Activated CD4-positive, alpha-beta T cell treated with anti-CD3 and anti-CD28 coated beads, Interleukin-2, amount 50 U/mL, for 4 hours (primary cell): Measurements from ENCODE around the gene ARPC5L.
"Not testable (repeated sequence)": the region's sequence is repeated elsewhere in the genome, so short reads cannot be mapped to it uniquely, and the experiment has no call there.

Experiments used
- DNase-seq, 2 experiments: peaks; one replicate each; pipeline ENCODE4 v3.0.0-alpha.2; 2020

ARPC5L gene

GRCh38 chr9:124861342-124862229, at the start of gene ARPC5L, which contains the start of gene RPL35:
ARPC5L (plus strand) TSS chr9:124862130; CDS start chr9:124869291, 7,161 bp downstream.
RPL35 (minus strand) TSS chr9:124861957; CDS start chr9:124861912, 45 bp downstream.
- DNase-seq, result peak; percentile 94 to 95

- DNase-seq, result no peak
Observed at GRCh38 chr9:124812441-124812876, 49.5 kb upstream of the ARPC5L start.

DNA sequence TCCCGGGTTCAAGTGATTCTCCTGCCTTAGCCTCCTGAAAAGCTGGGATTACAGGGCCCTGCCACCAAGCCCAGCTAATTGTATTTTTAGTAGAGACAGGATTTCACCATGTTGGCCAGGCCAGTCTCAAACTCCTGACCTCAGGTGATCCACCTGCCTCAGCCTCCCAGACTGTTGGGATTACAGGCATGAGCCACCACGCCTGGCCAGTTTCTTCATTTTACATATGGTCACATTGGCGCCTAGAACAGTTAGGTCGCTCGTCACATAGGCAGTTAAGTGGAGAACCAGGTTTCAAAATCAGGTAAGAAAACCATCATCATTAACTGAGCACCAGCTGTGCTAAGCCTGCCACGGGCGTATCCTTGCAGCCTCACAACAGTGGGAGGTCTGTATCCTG, 48.9 kb upstream of the ARPC5L start:
- DNase-seq, result no peak

- DNase-seq, result no peak
Observed at GRCh38 chr9:124813501-124814163, 48.3 kb upstream of the ARPC5L start.

GRCh38 chr9:124814164-124814535, 47.8 kb upstream of the ARPC5L start:
- no peak for DNase-seq

- DNase-seq, result no peak
Observed at GRCh38 chr9:124815601-124816000, 46.3 kb upstream of the ARPC5L start.

GRCh38 chr9:124818431-124819281, 43.3 kb upstream of the ARPC5L start:
- no peak for DNase-seq

- no peak for DNase-seq
Observed at GRCh38 chr9:124820698-124821623, 41.0 kb upstream of the ARPC5L start.

DNA sequence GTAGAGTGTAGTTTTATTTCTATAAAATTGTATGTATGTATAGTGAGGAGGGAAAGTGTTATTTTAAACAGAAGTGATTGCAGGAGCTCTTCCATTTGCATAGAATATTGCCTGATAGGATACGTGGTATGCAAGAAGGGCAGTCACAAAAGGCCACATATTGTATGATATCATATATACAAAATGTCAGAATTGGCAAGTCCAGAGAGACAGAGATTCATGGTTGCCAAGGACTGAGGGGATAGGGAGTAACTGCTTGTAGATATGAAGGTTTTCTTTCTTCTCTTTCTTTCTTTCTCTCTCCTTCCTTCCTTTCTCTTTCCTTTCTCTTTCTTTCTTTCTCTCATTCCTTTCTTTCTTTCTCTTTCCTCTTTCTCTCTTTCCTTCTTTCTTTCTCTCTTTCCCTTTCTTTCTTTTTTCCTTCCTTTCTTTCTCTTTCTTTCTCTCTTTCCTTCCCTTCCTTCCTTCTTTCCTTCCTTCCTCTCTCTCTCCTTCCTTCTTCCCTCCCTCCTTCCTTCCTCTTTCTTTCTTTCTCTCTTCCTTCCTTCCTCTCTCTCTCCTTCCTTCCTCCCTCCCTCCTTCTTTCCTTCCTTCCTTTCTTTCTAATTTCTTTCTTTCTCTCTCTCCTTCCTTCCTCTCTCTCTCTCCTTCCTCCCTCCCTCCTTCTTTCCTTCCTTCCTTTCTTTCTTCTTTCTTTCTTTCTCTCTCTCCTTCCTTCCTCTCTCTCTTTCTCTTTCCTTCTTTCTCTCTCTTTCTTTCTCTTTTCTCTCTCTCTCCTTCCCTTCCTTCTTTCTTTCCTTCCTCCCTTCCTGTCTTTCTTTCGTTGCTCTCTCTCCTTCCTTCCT, 33.2 kb upstream of the ARPC5L start:
- DNase-seq, result no peak

- no peak for DNase-seq
Observed at GRCh38 chr9:124829334-124829669, 32.6 kb upstream of the ARPC5L start.

- DNase-seq, result no peak
Observed at GRCh38 chr9:124830593-124830992, 31.3 kb upstream of the ARPC5L start.

DNA sequence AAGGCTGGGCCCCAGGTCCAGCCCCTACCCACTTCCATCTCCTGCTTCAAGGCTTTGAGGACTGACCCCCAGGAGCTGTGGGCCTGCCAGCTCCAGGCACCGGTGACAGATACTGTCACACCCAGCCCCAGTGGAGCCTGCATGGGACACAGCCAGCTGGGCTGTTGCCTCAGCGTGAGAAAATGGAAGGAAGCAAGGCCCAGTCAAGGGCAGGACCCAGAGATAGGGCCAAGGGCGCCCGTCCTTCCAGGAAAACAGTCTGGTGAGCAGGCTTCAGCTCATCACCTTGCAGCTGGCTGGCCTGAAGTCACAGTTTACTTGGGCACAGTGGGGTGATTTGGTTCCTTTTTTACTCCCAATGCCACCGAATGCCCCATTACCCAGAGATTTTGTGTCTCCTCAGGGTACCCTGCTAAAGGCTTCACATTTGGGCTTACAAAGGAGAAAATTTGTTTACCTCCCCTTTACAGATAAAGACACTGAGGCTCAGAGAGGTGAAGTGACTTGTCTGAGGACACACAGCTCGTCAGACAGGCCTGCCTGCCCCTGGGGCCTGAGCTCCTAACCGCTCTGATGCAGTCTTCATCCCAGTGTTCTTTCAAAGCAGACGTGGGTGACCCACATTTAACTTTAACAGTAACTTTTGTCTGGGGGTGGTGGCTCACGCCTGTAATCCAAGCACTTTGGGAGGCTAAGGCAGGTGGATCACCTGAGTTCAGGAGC, 30.1 kb upstream of the ARPC5L start:
- no peak for DNase-seq

DNA sequence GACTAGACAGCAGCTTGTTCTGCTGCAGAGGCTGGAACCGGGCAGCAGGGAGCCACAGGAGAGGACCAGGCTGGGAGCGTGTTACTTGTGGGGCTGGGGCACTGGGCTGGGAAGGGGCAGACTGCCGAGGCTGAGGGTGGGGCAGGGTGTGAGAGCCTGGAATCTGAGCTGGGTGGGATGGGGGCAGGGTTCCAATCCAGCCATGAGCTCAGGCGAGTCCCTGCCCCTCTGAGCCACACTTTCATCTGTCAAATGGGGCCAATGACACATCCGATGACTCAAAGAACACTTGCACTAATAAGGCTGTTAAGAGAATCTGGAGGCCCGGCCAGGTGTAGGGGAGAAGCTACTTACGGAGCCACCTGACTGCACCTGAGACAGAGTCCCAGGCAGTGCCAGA, 27.3 kb upstream of the ARPC5L start:
- no peak for DNase-seq

DNA sequence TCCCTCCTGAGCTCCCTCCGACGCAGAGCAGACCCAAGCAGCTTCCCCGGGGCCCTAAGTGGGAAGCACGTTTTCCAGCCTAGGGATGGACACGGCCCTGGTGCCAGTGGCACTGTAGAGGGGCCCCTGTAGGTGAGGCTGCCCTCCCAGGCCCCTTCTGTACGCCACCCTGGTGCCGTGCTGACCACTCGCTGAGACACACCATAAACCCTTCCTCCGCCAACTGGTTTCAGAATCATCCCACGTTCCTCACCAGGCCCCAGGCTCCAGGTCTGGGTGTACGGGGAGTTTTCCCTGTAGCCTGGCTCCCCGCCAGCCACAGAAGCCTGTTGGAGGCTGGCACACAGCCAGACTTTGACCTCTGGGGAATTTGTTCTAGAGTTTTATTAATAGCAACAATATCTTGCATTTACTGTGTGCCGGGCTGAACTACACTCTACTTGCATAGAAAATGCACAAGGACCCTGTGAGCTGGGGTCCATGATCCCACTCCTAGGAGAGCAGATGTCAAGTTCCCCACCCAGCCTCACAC, 26.8 kb upstream of the ARPC5L start:
- no peak for DNase-seq

DNA sequence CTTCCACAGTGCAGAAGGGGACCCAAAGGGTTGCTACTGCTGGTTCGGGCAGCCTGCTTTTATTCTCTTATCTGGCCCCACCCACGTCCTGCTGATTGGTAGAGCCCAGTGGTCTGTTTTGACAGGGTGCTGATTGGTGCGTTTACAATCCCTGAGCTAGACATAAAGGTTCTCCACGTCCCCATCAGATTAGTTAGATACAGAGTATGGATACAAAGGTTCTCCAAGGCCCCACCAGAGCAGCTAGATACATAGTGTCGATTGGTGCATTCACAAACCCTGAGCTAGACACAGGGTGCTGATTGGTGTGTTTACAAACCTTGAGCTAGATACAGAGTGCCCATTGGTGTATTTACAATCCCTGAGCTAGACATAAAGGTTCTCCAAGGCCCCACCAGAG, 23.8 kb upstream of the ARPC5L start:
- not testable (repeated sequence) for DNase-seq

- DNase-seq, result not testable (repeated sequence)
Observed at GRCh38 chr9:124838567-124839275, 23.2 kb upstream of the ARPC5L start.

DNA sequence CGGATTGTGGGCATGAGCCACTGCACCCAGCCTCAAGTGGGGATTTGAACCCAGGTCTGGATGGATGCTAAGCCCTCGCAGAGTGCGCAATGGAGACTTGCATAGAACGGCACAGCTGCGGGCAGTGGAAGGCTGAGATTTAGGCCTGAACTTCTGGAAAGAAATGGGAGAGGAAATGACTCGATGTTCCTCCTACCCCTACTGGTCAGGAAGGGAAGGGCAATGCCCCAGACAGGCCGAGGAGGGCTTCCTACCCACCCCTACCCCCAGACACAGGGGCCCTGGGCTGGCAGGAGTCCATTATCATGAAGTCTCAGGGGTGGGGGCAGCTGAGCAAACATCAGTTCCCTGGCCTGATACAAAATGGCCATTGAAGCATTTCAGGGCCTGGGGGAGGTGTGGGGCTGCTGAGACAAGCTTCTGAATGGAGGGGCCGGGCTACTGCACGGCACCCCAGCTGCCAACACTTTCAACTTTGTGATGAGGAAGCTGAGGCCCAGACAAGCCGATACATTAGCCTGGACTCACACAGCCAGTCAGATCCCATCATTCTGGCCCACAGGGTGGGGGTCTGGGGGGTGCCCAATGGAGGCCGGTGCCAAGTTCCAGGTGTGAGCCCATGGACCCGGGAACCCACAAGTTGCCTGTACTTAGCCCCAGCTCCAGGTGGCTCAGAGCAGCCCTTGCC, 22.2 kb upstream of the ARPC5L start:
- DNase-seq, result no peak

DNA sequence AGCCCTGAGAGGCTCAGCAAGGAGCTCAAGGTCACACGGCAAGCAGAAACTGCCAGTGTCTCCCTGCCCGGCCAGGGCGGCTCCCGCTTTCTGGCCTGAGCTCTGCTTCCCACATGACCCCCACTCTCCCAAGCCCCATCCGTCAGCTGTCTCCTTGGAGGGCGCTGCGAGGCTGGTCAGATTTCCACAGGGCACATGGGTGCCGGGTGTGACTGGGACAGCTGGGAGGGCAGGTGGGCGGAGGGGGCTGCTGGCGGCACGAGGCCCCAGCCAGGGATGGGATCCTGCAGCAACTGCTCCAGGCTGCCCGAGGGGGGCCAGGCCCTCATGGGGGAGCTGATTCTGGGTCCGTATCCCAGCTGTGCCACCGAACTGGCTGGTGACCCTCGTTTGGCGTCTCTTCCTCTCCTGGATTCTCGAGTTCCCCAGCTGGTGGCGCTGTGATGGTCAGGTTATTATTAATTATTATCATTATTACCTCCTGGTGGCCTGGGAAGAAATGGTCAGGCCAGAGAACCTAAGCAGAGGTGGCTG, 21.6 kb upstream of the ARPC5L start:
- DNase-seq, result no peak
